ENCODE measurements around the gene LYPD6B. TPM values are rescaled to one million over a fixed set of nuclear protein-coding genes. Genes with fewer than 3 reads are reported as not detected.

LYPD6B gene
- total RNA-seq, 2 donors from 2014 or later = 1.4 TPM; not detected in 1

DNA sequence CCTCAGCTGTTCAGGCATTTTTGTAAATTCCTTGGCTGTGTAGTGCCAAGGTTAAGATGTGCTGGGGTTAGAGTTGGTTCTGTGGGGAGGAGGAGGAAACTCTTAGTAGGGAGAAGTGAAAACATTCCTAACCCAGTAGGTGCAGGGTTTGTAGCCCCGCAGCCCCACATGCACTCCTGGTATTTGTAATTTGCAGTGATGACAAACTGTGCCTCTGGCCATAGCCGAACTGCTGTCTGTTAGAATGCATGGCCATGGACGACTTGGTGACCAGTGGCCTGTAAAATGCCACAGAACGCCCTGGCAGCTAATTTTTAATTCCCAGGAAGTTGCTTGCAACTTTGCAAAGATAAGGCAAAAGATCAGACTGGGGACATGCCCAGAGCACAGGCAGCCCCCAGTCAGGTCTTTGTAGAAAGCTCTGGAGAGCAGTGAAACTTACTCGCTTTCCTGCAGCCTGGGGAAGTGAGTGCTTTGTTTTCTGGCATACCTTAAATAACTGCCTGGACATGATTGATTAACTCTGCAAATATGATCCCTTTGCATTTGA is 38.4 kb downstream of the LYPD6B start:
- H3K4me3 Mint-ChIP-seq = no peak overlapping the region
- H3K27me3 Mint-ChIP-seq = peaks cover 28% of the 10 kb centered on the region
- DNase-seq (no peak), ATAC-seq (no peak)
- H3K9me3 ChIP-seq (ENCODE audit: control insufficient read depth, low read length, poor library complexity, severe bottlenecking) = no peaks in the 10 kb centered on the region
- peaks cover 3% of the 10 kb centered on the region for H3K36me3 Mint-ChIP-seq (ENCODE audit: low read depth)
- H3K27ac Mint-ChIP-seq = no peak overlapping the region
- peaks cover 19% of the 10 kb centered on the region for H3K4me1 Mint-ChIP-seq

DNA sequence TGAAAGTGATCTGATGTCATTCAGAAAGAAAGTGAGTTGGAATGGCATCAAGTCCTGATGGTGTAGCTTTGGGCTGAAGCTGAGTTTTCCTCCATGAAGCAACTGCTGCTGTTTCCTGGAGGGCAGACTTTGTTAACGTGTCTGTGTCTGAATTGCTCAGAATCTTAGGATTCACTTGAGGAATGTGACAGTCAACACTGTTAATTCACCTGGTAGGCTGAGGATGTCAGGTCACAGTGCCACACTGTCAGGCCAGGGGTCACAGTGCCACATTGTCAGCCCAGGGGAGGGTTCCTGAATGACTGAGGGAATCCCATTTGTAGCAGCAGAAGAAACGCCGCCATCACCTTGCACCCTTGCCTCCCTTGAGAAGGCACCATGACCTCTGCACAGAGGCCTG is 39.4 kb downstream of the LYPD6B start:
- Mint-ChIP-seq H3K4me1 (peaks cover 18% of the 10 kb centered on the region), H3K36me3 (ENCODE audit: low read depth) (no peaks in the 10 kb centered on the region), H3K4me3 (no peak overlapping the region), H3K27ac (no peak overlapping the region), H3K27me3 (peaks cover 28% of the 10 kb centered on the region)
- H3K9me3 ChIP-seq (ENCODE audit: control insufficient read depth, low read length, poor library complexity, severe bottlenecking) = no peaks in the 10 kb centered on the region
- ATAC-seq = no peak
- no peak for DNase-seq

DNA sequence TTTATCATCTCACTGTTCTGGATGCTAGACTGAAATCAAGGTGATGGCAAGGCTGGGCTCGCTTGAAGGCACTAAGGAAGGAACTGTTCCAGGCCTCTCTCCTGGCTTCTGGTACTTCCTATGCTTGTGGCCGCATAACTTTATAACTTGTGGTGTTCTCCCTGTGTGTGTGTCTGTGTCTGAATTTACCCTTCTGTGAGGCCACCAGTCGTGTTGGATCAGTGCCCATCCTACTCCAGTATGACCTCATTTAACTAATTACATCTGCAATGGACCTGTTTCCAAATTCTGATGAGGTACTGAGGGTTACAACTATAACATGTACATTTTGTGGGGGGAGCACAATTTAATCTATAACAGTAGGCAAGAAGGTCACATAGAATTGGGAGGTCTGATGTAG is 41.6 kb downstream of the LYPD6B start:
- DNase-seq (no peak), ATAC-seq (no peak)
- no peaks in the 10 kb centered on the region for H3K36me3 Mint-ChIP-seq (ENCODE audit: low read depth)
- no peak overlapping the region for H3K27ac Mint-ChIP-seq
- H3K4me3 Mint-ChIP-seq = no peak overlapping the region
- peaks cover 26% of the 10 kb centered on the region for H3K27me3 Mint-ChIP-seq
- peaks cover 13% of the 10 kb centered on the region for H3K4me1 Mint-ChIP-seq
- no peaks in the 10 kb centered on the region for H3K9me3 ChIP-seq (ENCODE audit: control insufficient read depth, low read length, poor library complexity, severe bottlenecking)

DNA sequence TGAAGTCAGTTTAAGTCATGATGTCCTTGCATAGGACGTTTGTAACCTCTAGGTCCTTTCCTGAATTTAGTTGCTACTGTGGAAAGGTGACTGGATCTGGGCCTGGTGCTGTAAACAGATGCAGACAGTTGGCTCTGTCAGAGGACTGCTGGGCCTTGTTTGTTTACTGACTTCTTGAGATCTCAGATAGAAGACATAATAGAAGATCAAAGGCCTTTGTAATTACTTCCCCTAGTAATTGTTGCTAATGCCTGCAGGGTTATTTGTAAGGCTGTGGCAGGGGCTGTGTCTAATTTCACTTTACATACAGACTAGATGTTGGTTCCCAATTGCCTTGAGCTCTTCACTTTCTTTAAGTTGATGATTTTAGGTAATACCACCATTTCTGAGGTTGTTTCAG is 42.5 kb downstream of the LYPD6B start:
- H3K27ac Mint-ChIP-seq = no peak overlapping the region
- DNase-seq (no peak), ATAC-seq (no peak)
- no peaks in the 10 kb centered on the region for H3K9me3 ChIP-seq (ENCODE audit: control insufficient read depth, low read length, poor library complexity, severe bottlenecking)
- H3K36me3 Mint-ChIP-seq (ENCODE audit: low read depth) = no peaks in the 10 kb centered on the region
- peaks cover 10% of the 10 kb centered on the region for H3K4me1 Mint-ChIP-seq
- H3K27me3 Mint-ChIP-seq = peaks cover 26% of the 10 kb centered on the region
- H3K4me3 Mint-ChIP-seq = no peak overlapping the region

DNA sequence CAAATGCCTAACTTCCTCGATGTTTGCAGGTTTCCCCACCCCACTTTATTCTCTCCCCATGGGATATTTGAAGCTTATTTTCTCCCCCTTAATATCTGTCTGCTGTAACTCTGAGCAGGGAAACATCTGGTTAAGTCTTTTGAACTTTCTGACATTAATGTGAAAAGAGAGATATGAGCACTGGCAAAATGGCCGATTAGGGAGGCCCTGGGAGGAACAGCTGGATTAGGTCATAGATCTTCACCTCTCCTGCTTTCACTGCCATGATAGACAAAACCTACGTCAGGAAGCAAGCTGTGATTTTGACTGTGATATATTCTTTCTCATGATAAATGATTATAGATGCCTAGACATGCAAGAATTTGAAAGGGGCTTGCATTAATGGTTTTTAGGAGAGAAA is 43.6 kb downstream of the LYPD6B start:
- no peaks in the 10 kb centered on the region for H3K9me3 ChIP-seq (ENCODE audit: control insufficient read depth, low read length, poor library complexity, severe bottlenecking)
- no peak for ATAC-seq
- peaks cover 26% of the 10 kb centered on the region for H3K27me3 Mint-ChIP-seq
- H3K36me3 Mint-ChIP-seq (ENCODE audit: low read depth) = no peaks in the 10 kb centered on the region
- peaks cover 10% of the 10 kb centered on the region for H3K4me1 Mint-ChIP-seq
- H3K27ac Mint-ChIP-seq = no peak overlapping the region
- H3K4me3 Mint-ChIP-seq = no peak overlapping the region
- no peak for DNase-seq

DNA sequence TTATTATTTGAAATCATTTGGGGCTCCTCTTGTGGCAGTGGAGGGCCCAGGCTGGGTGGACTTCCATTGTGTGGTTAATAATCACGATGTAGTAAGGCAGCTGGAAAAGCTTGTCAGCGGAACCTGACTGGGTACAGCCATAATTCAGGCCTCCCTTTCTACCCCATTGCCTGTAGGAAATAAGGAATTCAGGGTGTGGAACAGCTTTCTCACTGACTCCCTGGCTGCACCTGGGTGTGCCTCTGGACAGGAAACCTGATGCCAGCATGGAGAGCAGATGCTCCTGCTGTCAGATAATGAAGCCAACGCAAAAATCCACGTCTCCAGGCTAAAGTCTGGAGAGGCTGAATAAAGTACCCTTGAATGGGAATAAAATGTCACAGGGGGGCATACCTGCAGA is 44.2 kb downstream of the LYPD6B start:
- H3K4me1 Mint-ChIP-seq = peaks cover 10% of the 10 kb centered on the region
- H3K36me3 Mint-ChIP-seq (ENCODE audit: low read depth) = no peaks in the 10 kb centered on the region
- H3K27ac Mint-ChIP-seq = no peak overlapping the region
- no peaks in the 10 kb centered on the region for H3K9me3 ChIP-seq (ENCODE audit: control insufficient read depth, low read length, poor library complexity, severe bottlenecking)
- no peak for DNase-seq
- H3K4me3 Mint-ChIP-seq = no peak overlapping the region
- peaks cover 26% of the 10 kb centered on the region for H3K27me3 Mint-ChIP-seq
- no peak for ATAC-seq

DNA sequence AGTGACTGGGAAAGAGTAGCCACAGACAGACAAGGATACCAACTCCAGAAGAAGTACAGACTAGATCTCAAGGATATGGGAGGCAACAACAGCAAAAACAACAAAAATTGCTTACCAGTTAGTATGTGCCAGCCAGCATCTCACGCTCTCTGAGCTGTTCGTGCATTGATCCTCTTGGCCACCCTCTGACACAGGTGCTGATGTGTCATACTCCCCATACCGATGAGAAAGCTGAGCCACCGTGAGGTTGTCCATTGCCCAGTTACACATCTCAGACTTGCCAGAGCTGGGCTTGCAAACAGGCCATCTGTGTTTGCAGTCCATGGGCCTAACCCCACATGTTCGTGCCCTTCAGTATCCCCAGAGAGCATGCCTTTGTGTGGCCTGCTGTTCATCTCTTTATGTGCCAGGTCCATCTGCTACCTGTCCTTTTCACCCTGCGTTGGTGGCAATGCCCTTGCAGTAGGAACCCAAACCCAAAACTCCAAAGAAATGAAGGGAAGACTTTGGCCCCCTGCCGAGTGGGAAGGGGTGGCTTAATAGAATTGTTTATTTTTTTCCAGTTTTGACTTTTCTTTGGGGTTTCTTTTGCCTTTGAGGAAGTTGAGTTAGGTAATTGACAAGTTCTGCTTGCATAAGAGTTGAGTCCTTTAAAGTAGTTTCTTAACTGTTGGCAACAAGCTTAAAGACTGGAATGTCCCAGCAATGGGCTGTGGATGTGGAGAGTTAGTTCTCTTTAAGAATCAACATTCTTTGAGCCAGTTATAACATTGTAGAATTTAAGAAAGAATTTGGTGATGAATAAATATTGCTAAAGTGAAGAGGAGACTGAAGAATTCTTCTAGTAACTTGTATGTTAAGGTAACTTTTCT is 46.7 kb downstream of the LYPD6B start:
- H3K27me3 Mint-ChIP-seq = peaks cover 31% of the 10 kb centered on the region

DNA sequence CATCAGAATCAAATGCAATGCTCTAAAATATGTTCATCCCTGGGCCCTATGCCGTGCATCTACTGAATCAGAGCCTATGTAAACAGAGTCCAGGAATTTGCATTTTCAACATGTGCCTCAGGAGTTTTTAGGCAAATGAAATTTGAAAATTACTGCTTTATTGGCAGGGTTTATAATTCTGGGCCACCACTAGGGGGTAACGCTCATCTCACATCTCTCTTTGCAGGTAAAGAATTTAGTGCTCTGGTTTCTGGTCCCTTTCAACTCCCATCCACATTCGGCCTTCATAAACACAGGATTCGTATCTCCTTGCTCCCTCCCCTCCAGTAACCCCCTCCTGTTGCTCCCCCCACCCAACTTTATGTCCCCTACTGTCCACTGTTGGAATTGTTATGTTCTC is 49.3 kb downstream of the LYPD6B start:
- no peak for ATAC-seq
- H3K9me3 ChIP-seq (ENCODE audit: control insufficient read depth, low read length, poor library complexity, severe bottlenecking) = no peaks in the 10 kb centered on the region
- Mint-ChIP-seq H3K27me3 (peaks cover 33% of the 10 kb centered on the region), H3K4me3 (no peak overlapping the region), H3K4me1 (no peaks in the 10 kb centered on the region), H3K36me3 (ENCODE audit: low read depth) (no peaks in the 10 kb centered on the region), H3K27ac (no peak overlapping the region)
- DNase-seq = no peak

More for the DNA sequence above, 46.7 kb downstream of the LYPD6B start:
- Mint-ChIP-seq H3K36me3 (ENCODE audit: low read depth) (no peaks in the 10 kb centered on the region), H3K4me1 (peaks cover 8% of the 10 kb centered on the region), H3K27ac (no peak overlapping the region), H3K4me3 (no peak overlapping the region)
- ATAC-seq (no peak), DNase-seq (no peak)
- no peaks in the 10 kb centered on the region for H3K9me3 ChIP-seq (ENCODE audit: control insufficient read depth, low read length, poor library complexity, severe bottlenecking)

DNA sequence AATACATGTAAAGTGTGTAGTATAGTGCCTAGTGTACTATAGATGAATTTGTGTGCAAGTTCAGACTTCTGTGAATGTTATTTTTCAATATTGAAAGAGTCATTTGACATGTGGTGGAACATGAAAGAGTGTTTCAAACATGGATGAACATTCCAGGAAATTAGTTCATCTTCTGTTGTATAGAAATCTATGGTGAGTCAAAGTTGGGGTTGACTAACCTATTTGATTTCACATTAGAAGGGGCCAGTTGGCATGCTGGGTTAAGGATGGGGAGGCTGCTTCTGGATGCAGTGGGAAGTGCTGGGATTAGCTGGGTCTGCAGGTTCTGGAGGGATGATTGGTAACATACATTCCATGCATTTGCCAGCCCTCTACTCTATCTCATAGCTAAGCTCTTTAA is 50.6 kb downstream of the LYPD6B start:
- H3K9me3 ChIP-seq (ENCODE audit: control insufficient read depth, low read length, poor library complexity, severe bottlenecking) = no peaks in the 10 kb centered on the region
- Mint-ChIP-seq H3K27ac (no peak overlapping the region), H3K4me1 (no peaks in the 10 kb centered on the region), H3K27me3 (peaks cover 35% of the 10 kb centered on the region), H3K4me3 (no peak overlapping the region), H3K36me3 (ENCODE audit: low read depth) (no peaks in the 10 kb centered on the region)
- ATAC-seq = no peak
- DNase-seq = no peak

DNA sequence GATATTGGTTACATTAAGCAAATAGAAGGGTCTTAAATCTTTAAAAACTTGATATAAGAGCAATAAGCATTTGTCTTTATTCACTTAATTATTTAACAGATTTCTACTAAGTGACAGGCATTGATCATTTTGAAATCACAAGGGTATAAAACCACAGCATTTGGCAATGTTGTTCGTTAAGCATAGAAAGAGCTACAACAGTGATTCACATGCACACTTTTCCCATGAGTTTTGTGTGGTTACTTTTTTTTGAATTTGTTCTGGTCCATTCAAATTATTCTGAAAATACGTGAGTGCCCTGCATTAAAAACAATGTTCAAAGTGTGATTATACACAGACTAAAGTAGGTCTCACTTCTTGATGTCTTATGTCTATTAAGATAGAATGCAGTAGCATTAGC is 52.2 kb downstream of the LYPD6B start:
- no peak for DNase-seq
- no peak for ATAC-seq
- Mint-ChIP-seq H3K36me3 (ENCODE audit: low read depth) (peaks cover under 1% of the 10 kb centered on the region), H3K27ac (no peak overlapping the region), H3K4me3 (no peak overlapping the region), H3K4me1 (no peaks in the 10 kb centered on the region), H3K27me3 (peaks cover 24% of the 10 kb centered on the region)
- H3K9me3 ChIP-seq (ENCODE audit: control insufficient read depth, low read length, poor library complexity, severe bottlenecking) = no peaks in the 10 kb centered on the region

DNA sequence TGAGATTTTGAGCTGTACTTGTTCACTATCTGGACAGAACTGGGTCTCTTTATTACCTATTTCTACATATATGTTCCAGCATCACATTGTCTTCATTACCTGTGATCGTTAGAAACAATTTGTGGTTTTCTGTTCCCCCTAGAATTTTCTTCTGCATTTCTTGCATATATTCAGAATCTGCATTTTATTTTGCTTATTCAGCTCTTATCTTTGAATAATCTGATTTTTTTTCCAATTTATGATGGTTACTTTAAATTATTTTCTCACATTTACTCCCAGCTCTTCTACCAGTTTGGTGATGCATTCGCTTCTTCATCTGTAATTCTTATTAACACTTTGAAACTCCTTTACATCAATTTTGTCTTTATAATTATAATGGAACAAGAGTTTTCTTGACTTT is 55.1 kb downstream of the LYPD6B start:
- H3K27me3 Mint-ChIP-seq = peaks cover 13% of the 10 kb centered on the region
- H3K36me3 Mint-ChIP-seq (ENCODE audit: low read depth) = peaks cover 3% of the 10 kb centered on the region
- H3K4me3 Mint-ChIP-seq = no peak overlapping the region
- no peak for DNase-seq
- no peaks in the 10 kb centered on the region for H3K4me1 Mint-ChIP-seq
- no peak for ATAC-seq
- no peak overlapping the region for H3K27ac Mint-ChIP-seq
- no peaks in the 10 kb centered on the region for H3K9me3 ChIP-seq (ENCODE audit: control insufficient read depth, low read length, poor library complexity, severe bottlenecking)

DNA sequence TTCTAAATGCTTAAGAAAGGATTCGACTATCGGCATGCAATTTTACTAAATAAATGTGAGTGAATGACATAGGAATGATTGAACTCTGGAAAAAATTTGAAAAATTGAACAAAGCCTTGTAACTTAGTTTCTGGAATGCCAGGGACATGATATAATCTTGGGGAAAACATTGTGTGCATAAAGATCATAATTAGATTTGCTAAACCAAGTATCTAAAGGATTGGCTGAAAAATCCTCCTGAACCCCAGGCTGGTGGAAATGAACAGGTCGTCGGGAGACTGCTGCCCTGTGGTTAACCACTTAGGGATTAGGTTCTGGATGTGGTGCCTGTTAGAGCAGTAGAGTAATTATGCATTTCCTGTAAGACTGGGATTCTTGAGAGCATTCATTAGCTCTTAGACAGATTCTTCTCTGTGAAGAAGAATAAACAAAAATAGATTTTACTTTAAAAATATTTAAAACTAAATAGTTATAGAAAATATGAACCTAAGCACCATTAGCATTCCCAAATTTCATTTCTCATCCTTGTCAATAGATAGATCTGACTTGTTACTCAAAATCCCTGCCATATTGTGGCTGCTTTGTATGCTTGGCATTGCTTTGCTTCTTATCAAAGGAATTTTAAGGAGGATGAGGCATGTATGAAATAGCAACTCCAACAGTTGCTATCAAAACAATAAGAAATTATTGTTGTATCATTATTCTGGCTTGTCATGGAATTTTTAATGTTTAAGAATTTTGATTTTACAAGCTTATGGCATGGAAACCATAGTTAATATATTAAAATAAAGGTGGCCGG is 55.9 kb downstream of the LYPD6B start:
- H3K27me3 Mint-ChIP-seq = peaks cover 6% of the 10 kb centered on the region

DNA sequence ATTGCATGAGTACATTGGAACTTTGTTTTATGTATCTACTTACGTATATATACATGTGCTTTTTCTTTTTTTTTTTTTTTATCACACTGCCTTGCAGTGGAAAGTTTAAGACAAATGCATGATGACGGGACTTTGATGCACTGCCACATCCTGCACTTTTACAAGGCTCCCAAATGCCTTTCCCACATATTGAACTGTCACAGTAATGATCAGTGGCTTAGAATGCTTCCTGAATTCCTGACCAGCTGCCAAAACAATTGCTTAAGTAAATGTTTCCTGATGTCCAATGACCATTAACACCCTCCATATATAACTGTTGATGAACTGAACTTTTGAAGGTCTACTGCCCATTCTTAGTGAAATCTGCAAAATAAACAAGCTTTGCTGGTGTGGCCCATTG is 60.2 kb downstream of the LYPD6B start:
- Mint-ChIP-seq H3K4me1 (no peaks in the 10 kb centered on the region), H3K36me3 (ENCODE audit: low read depth) (peaks cover 3% of the 10 kb centered on the region), H3K4me3 (no peak overlapping the region), H3K27ac (no peak overlapping the region), H3K27me3 (no peaks in the 10 kb centered on the region)
- H3K9me3 ChIP-seq (ENCODE audit: control insufficient read depth, low read length, poor library complexity, severe bottlenecking) = no peaks in the 10 kb centered on the region
- no peak for ATAC-seq
- DNase-seq = no peak

More for the DNA sequence above, 55.9 kb downstream of the LYPD6B start:
- Mint-ChIP-seq H3K4me3 (no peak overlapping the region), H3K36me3 (ENCODE audit: low read depth) (peaks cover 3% of the 10 kb centered on the region), H3K27ac (no peak overlapping the region), H3K4me1 (no peaks in the 10 kb centered on the region)
- H3K9me3 ChIP-seq (ENCODE audit: control insufficient read depth, low read length, poor library complexity, severe bottlenecking) = no peaks in the 10 kb centered on the region
- no peak for DNase-seq
- no peak for ATAC-seq

Measured in T-helper 17 cell (primary cell).